T-helper 22 cell (primary cell): ENCODE measurements around the gene GLB1L.
"Not testable (repeated sequence)": the region's sequence is repeated elsewhere in the genome, so short reads cannot be mapped to it uniquely, and the experiment has no call there.

ENCODE experiments used
- DNase-seq: peaks from one replicate; pipeline ENCODE4 v3.0.0-alpha.2; 2020; ENCODE audit warnings: low read depth

The GLB1L gene

GRCh38 chr2:219206328-219207133 lies 38.7 kb downstream of the GLB1L start, which contains the start of gene ZFAND2B:
TSS of gene ZFAND2B (plus strand) at chr2:219206782. CDS start at chr2:219206988, 206 bp downstream.
- DNase-seq: peak; percentile 91

GRCh38 chr2:219205981-219206327 lies 39.3 kb downstream of the GLB1L start:
- DNase-seq: no peak

DNA sequence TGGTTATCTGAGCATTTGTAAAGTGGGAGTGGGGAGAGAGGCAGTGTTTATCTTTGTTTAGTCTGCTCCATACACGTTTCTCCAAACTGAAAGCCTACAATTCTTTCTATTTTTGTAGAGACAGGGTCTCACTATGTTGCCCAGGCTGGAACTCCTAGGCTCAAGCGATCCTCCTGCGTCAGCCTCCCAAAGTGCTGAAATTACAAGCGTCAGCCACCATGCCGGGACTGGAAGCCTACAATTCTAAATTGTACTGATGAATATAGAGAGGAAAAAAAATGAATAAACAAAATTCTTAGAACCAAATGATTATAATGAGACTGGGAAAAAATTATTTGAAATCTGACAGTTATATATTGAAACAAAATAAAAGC lies 40.1 kb downstream of the GLB1L start:
- DNase-seq: no peak

DNA sequence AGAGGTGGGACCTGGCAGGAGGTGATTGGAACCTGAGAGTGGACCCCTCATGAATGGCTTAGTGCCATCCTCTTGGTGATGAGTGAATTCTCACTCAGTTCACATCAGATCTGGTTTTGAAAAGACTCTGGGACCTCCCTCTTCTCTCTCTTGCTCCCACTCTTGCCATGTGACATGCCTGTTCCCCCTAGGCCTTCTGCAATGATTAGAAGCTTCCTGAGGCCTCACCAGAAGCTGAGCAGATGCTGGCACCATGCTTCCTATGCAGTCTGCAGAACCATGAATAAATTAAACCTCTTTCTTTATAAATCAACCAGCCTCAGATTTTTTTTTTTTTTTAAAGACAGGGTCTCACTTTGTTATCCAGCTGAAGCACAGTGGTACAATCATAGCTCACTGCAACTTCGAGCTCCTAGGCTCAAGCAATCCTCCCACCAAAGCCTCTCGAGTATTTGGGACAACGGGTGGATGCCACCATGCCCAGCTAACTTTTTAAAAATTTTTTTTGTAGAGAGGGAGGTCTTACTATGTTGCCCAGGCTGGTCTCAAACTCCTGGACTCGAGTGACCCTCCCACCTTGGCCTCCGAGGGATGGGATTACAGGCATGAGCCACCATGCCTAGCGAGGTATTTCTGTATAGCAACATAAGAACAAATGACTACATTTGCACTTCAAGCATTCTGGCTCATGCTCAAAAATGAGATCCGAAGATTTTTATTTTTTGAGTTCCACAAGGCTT lies 40.6 kb downstream of the GLB1L start:
- no peak for DNase-seq

- DNase-seq: not testable (repeated sequence)
Measured at GRCh38 chr2:219201331-219201730, 43.9 kb downstream of the GLB1L start.

- DNase-seq: not testable (repeated sequence)
Measured at GRCh38 chr2:219200502-219201326, 44.5 kb downstream of the GLB1L start.

DNA sequence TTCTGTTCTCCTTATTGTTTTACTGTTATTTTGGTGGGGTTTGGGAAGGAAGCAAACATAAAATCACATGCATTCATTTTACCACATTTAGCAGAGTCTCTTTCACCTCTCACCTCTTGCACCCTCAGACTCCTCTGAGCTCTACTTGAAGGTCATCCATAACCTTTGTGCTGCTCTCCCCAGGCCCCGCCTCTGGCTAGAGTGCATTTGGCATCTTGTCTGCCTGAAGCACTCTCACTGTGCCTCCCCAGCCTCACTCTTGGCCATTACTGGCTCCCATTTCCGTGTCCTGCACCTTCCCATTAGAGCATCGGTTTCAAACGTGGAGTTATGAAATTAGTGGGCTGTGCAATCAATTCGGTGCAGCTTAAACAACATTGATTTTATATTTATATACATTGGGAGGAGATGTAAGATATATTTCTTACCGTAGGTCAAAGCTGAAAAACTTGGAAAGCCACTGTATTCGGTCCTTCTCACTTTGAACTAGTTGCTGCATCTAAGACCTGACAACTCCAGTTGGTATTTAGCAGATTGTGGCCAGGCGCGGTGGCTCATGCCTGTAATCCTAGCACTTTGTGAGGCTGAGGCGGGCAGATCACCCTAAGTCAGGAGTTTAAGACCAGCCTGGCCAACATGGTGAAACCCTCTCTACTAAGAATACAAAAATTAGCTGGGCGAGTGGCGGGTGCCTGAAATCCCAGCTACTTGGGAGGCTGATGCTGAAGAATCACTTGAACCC lies 45.6 kb downstream of the GLB1L start:
- no peak for DNase-seq

DNA sequence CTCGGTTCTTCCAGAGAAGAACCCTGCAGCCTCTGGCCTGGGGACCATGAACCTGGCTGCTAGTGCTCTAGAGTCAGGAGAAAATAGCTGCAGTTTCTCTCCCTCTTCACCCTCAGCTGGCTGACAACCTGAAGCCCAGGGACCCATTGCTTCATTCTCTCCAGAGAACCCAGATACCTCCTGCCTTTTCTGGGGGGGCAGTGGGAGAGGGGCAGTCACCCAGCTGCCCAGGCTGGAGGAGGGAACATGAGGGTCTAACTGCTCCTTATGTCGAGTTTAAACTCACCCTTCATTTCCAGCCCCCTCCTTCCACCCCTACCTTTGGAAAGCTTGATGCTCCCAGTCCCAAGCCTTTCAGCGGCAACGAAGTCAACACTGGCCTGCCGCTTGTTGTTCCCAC lies 46.3 kb downstream of the GLB1L start:
- DNase-seq: no peak

DNA sequence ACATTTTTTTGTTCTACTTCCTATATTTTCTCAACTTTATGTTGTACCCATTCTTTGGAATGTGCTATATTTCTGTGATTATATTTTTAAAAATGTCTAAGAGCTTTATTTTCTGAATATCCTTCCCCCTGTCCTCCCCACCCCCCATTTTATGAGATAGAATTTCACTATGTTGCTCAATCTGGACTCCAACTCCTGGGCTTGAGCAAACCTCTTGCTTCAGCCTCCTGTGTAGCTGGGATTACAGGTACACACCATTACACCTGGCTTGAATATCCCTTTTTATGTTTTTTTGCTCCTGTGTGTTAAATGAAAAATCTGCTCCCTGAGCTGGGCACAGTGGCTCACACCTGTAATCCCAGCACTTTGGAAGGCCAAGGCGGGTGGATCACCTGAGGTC lies 47.9 kb downstream of the GLB1L start:
- DNase-seq: no peak

DNA sequence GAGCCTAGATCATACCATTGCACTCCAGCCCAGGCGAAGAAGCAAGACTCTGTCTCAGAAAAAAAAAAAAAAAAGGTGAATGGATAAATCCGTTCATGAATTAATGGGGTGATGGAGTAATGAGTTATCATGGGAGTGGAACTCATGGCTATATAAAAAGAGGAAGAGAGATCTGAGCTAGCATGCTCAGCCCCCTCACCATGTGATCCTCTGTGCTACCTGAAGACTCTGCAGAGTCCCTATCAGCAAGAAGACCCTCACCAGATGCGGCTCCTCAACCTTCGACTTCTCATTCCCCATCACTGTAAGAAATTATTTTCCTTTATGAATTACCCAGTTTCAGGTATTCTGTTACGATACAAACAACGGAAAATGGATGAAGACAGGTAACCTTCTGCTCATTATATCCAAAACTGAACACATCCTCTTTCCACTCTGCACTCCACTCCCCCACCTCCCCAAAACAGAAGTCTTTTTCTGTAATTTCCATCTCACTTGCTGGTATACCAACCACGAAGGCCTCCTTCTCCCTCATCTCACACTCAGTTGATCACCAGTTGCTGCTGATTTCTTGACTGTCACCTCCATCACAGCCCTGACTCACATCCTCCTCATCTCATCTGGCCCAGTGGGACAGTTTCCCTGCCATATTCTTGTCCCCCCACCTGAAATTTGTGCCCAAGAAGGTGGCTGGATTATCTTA lies 58.3 kb downstream of the GLB1L start:
- DNase-seq: no peak
